Type B pancreatic cell (in vitro differentiated cells): Measurements from ENCODE around the gene CYB561D2. TPM values are rescaled to one million over a fixed set of nuclear protein-coding genes. Genes with fewer than 3 reads are reported as not detected.

ENCODE experiments used
- DNase-seq: peaks from one replicate; pipeline ENCODE4 v3.0.0; 2021; ENCODE audit warnings: mixed read lengths; ENCODE audit not compliant: unreplicated experiment; ENCODE audit errors: extremely low spot score
- H3K27ac Mint-ChIP-seq: 2 replicates; pipeline ENCODE4 v1.8.0; 2021; ENCODE audit warnings: mild to moderate bottlenecking, mixed read lengths
- H3K27me3 Mint-ChIP-seq: 2 replicates; pipeline ENCODE4 v1.8.0; 2021; ENCODE audit warnings: mixed read lengths
- H3K36me3 Mint-ChIP-seq: 2 replicates; pipeline ENCODE4 v1.8.0; 2021; ENCODE audit warnings: mixed read lengths
- H3K4me1 Mint-ChIP-seq: one replicate; pipeline ENCODE4 v1.8.0; 2021; ENCODE audit warnings: mixed read lengths; ENCODE audit not compliant: unreplicated experiment
- H3K4me3 Mint-ChIP-seq: 2 replicates; pipeline ENCODE4 v1.8.0; 2021; ENCODE audit warnings: mild to moderate bottlenecking, mixed read lengths
- H3K9me3 Mint-ChIP-seq: 2 replicates; pipeline ENCODE4 v1.8.0; 2021; ENCODE audit warnings: mixed read lengths
- total RNA-seq: library from RNA; stranded (reverse); gene quantifications from 2 replicates; pipeline ENCODE4 v1.2.1, GENCODE V29; 2021; ENCODE audit warnings: low replicate concordance
- TF ChIP-seq, protein P1 (sequence below): fragments of 200-600 bp; sonication (generic); conservative IDR thresholded peaks from 2 replicates; pipeline ENCODE4 v1.5.0; 2021; ENCODE audit warnings: antibody characterized with exemption, mild to moderate bottlenecking

Gene CYB561D2
- total RNA-seq, 1 donor from 2014 or later = 10.1 TPM

DNA sequence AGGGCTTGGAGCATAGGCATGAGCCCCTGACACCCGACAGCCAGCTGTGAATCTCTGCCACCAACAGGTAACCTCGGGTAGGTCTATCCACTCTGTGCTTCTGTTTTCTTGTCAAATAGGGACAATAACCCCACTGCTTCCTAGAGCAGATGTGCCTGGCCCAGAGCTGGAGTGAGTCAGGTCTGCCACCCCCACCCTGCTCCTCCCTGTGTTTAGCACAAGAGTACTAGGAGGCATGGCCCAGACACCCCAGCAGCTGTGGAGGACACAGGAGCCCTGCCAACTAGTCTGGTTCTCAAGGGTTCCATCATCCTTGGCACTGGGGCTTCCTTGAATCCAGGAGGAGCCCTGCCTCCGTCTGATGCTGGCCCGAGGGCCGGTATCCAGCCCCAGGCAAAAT is 42.4 kb downstream of the CYB561D2 start:
- Mint-ChIP-seq H3K9me3 (no peaks in the 10 kb centered on the region), H3K27ac (no peak overlapping the region), H3K36me3 (no peaks in the 10 kb centered on the region), H3K4me1 (no peaks in the 10 kb centered on the region), H3K4me3 (no peak overlapping the region), H3K27me3 (no peaks in the 10 kb centered on the region)
- TF ChIP-seq, protein P1, sequence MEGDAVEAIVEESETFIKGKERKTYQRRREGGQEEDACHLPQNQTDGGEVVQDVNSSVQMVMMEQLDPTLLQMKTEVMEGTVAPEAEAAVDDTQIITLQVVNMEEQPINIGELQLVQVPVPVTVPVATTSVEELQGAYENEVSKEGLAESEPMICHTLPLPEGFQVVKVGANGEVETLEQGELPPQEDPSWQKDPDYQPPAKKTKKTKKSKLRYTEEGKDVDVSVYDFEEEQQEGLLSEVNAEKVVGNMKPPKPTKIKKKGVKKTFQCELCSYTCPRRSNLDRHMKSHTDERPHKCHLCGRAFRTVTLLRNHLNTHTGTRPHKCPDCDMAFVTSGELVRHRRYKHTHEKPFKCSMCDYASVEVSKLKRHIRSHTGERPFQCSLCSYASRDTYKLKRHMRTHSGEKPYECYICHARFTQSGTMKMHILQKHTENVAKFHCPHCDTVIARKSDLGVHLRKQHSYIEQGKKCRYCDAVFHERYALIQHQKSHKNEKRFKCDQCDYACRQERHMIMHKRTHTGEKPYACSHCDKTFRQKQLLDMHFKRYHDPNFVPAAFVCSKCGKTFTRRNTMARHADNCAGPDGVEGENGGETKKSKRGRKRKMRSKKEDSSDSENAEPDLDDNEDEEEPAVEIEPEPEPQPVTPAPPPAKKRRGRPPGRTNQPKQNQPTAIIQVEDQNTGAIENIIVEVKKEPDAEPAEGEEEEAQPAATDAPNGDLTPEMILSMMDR = no peak
- no peak for DNase-seq

DNA sequence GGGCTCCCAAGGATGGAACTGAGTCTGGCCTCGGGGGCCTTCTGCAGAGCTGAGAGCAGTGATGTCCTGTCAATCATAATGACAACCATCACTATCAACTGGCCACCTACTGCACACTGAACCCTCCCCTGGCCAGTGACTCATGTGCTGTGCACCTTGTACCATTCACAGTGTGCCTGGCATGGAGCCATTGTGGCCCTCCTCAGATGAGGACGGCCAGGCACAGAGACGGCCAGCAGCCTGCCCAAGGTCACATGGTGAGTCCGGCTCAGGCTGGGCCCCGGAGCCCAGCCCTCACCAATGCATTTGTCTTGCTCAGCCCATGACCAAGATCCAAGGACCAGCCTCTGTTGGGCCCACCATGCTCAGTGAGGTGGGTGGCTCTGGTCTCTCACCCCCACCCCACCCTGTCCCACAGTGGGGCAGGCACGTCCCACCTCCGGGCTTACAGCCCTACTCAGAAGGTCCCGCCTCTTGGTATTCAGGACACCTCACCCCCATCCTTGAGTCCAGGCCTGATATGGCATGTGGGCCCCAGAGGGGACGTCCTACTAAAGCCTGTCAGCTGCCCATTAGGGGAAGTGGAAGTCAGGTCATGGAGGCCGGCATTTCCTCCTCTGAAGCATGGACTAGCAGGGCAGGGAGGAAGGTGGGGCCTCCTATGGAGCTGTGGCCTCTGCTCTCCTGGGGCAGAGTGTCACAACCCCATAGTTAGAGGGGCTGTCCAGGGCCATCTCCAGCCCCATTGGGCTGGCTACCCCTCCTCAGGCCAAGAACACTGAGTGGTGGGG is 44.6 kb downstream of the CYB561D2 start:
- H3K9me3 Mint-ChIP-seq = no peaks in the 10 kb centered on the region
- TF ChIP-seq, protein P1 = no peak
- H3K27me3 Mint-ChIP-seq = no peaks in the 10 kb centered on the region
- no peaks in the 10 kb centered on the region for H3K36me3 Mint-ChIP-seq
- no peak overlapping the region for H3K27ac Mint-ChIP-seq
- H3K4me1 Mint-ChIP-seq = no peaks in the 10 kb centered on the region
- no peak for DNase-seq
- H3K4me3 Mint-ChIP-seq = no peak overlapping the region

DNA sequence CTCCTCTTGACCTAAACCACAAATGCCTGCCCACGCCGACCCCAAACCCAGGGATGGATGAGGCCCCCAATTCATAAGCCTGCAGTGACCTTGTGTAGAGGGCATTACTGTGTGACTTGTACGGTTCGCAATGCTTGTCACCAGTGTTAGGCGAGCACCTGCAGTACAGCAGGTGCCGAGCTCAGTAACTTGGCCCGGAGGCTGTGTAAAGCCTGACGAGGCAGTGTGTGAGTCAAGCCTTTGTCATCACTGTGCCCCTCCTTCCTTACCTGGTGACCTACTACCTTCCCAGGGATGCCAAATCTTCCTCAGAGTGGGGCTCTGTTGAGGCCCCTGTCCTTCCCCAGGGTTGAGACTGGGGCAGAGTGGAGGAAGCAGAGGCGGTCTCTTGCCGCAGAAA is 45.8 kb downstream of the CYB561D2 start:
- no peaks in the 10 kb centered on the region for H3K4me1 Mint-ChIP-seq
- no peak for DNase-seq
- no peak overlapping the region for H3K4me3 Mint-ChIP-seq
- H3K27ac Mint-ChIP-seq = no peak overlapping the region
- TF ChIP-seq, protein P1 = no peak
- no peaks in the 10 kb centered on the region for H3K36me3 Mint-ChIP-seq
- H3K27me3 Mint-ChIP-seq = no peaks in the 10 kb centered on the region
- H3K9me3 Mint-ChIP-seq = no peaks in the 10 kb centered on the region

DNA sequence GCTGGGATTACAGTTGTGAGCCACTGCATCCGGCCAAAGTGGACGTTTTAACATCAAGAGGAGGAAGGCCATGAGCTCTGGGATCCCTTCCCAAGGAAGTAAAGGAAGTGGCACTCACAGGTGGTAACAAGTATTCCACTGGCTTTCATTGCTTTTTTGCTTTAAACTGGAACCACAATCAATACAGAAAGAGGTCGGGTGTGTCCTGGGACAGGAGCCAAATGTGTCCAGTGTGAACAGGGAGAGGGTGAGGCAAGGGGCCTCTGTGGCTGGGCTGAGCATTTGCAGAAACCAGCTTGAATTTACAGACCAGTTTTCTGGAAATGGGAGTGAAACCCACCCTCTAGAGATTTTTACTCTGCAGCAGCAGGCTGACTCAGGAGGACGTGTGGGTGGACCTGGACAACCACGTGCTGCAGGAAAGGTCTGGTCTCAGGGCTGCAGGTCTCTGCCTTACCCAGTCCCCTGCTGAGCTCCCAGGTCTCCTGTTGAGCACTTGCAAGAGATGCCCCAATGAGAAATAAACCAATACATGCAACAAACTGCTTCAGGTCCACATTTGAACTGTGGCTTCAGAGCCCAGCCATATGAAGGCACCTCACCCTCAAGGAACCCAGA is 51.4 kb downstream of the CYB561D2 start:
- Mint-ChIP-seq H3K4me1 (no peaks in the 10 kb centered on the region), H3K36me3 (no peaks in the 10 kb centered on the region), H3K27ac (no peak overlapping the region), H3K27me3 (peaks cover 7% of the 10 kb centered on the region), H3K4me3 (no peak overlapping the region), H3K9me3 (no peaks in the 10 kb centered on the region)
- DNase-seq = no peak
- TF ChIP-seq, protein P1 = no peak

Other genes with a start within 250 kb of the CYB561D2 start
- 41.9 and 48.0 TPM in 2 replicates for gene SEMA3F, start 195.5 kb upstream of the CYB561D2 start, total RNA-seq
- 0.71 TPM in 1 of 2 replicates, not detected in the other for gene GNAT1, start 159.3 kb upstream of the CYB561D2 start, total RNA-seq
- 6.0 and 11.0 TPM in 2 replicates for gene SLC38A3, start 145.6 kb upstream of the CYB561D2 start, total RNA-seq
- gene GNAI2, start 114.7 kb upstream of the CYB561D2 start, total RNA-seq = 140 and 145 TPM in 2 replicates
- 18.4 and 34.8 TPM in 2 replicates for gene SEMA3B, start 81.7 kb upstream of the CYB561D2 start, total RNA-seq
- gene LSMEM2, start 71.8 kb upstream of the CYB561D2 start, total RNA-seq = not detected in 2 replicates
- gene IFRD2, start 58.4 kb upstream of the CYB561D2 start, total RNA-seq = 60.9 and 80.5 TPM in 2 replicates
- gene HYAL3, start 51.5 kb upstream of the CYB561D2 start, total RNA-seq = 2.9 and 4.0 TPM in 2 replicates
- gene NAA80, start 51.5 kb upstream of the CYB561D2 start, total RNA-seq = 12.9 and 13.0 TPM in 2 replicates
- 2.3 and 3.7 TPM in 2 replicates for gene HYAL1, start 47.3 kb upstream of the CYB561D2 start, total RNA-seq
- 46.6 and 52.5 TPM in 2 replicates for gene HYAL2, start 28.1 kb upstream of the CYB561D2 start, total RNA-seq
- gene TUSC2, start 22.6 kb upstream of the CYB561D2 start, total RNA-seq = 24.9 and 39.0 TPM in 2 replicates
- gene RASSF1, start 10.0 kb upstream of the CYB561D2 start, total RNA-seq = 13.7 and 13.8 TPM in 2 replicates
- gene ZMYND10, start 5.1 kb upstream of the CYB561D2 start, total RNA-seq = 1.8 and 13.4 TPM in 2 replicates
- 20.3 and 27.9 TPM in 2 replicates for gene NPRL2, start 87 bp upstream of the CYB561D2 start, total RNA-seq
- gene TMEM115, start 8.7 kb downstream of the CYB561D2 start, total RNA-seq = 42.7 and 44.4 TPM in 2 replicates
- gene CACNA2D2, start 152.8 kb downstream of the CYB561D2 start, total RNA-seq = 7.8 and 19.4 TPM in 2 replicates
- gene C3orf18, start 216.9 kb downstream of the CYB561D2 start, total RNA-seq = 1.9 and 11.9 TPM in 2 replicates
- 20.2 and 29.9 TPM in 2 replicates for gene HEMK1, start 218.7 kb downstream of the CYB561D2 start, total RNA-seq